CD1c-positive myeloid dendritic cell (primary cell): ENCODE results near the gene RFTN2.
"Not testable (repeated sequence)": the region's sequence is repeated elsewhere in the genome, so short reads cannot be mapped to it uniquely, and the experiment has no call there.

ENCODE experiments used
- DNase-seq: peaks from one replicate; pipeline ENCODE4 v3.0.0-alpha.2; 2016; ENCODE audit errors: extremely low spot score

Gene RFTN2

GRCh38 chr2:197675246-197675645, at the start of gene RFTN2:
Gene RFTN2 (minus strand): TSS chr2:197675587. CDS start chr2:197675458, 129 bp downstream.
- DNase-seq, result no peak

- DNase-seq, result no peak
Observed at GRCh38 chr2:197717863-197718262, 42.5 kb upstream of the RFTN2 start.

DNA sequence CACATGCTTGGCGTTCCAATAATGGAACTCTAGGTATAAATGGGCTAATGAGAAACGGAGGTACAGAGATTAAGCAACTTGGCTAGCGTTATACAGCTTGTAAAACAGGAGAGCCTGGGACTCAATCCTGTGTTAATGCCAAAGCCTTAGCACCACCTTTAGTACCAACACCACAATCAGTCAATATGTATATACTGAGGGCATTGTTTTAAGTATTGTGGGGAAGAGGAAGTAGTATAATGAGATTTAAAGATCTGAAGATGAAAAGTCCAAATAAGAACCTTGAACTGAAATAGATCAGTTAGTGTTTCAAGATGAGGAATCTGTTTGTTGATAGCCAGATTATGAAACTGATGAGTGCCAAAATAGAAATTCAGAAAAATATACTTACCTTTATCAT, 37.9 kb upstream of the RFTN2 start:
- no peak for DNase-seq

- no peak for DNase-seq
Observed at GRCh38 chr2:197711578-197711977, 36.2 kb upstream of the RFTN2 start.

DNA sequence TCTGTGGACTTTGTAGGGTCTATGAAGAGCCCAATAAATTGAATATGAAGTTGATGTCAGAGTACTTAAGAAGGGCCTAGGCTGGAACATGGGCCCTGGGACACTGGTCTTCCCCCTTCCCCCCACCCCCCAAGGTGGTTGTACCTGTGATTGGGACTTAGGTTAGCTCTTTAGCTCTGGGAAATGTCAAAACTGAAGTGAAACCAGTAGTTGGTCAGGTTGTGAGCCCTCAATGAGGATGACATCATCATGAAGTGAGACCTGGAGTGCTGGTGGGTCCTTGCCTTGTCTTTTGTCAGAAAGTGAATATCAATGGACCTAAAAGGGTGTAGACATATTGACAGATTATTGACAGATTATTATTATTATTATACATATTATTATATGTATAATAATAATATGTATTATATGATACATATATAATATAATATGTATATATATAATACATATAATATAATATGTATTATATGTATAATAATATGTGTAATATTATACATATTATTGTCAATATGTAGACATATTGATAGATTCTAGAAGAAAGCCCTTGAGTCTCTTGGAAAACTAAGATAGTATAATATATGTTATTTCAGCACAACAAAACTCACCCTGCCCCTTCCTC, 35.1 kb upstream of the RFTN2 start:
- DNase-seq, result no peak

- not testable (repeated sequence) for DNase-seq
Observed at GRCh38 chr2:197709140-197709539, 33.8 kb upstream of the RFTN2 start.

GRCh38 chr2:197708331-197708730, 32.9 kb upstream of the RFTN2 start:
- no peak for DNase-seq

GRCh38 chr2:197707316-197708213, 32.2 kb upstream of the RFTN2 start:
- peak; percentile 62 for DNase-seq

DNA sequence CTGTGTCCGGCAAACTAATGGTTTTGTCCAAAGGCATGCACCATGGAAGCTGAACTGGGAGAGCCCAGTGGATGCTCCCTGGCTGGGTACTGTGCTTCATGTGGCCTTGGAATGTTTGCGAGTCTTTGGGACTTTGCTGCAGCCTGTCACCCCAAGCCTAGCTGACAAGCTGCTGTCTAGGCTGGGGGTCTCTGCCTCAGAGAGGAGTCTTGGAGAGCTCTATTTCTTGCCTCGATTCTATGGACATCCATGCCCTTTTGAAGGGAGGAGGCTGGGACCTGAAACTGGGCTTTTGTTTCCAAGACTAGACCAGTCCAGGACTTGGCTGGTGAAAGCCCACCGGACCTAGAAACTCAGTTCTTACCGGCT, 31.4 kb upstream of the RFTN2 start:
- no peak for DNase-seq

DNA sequence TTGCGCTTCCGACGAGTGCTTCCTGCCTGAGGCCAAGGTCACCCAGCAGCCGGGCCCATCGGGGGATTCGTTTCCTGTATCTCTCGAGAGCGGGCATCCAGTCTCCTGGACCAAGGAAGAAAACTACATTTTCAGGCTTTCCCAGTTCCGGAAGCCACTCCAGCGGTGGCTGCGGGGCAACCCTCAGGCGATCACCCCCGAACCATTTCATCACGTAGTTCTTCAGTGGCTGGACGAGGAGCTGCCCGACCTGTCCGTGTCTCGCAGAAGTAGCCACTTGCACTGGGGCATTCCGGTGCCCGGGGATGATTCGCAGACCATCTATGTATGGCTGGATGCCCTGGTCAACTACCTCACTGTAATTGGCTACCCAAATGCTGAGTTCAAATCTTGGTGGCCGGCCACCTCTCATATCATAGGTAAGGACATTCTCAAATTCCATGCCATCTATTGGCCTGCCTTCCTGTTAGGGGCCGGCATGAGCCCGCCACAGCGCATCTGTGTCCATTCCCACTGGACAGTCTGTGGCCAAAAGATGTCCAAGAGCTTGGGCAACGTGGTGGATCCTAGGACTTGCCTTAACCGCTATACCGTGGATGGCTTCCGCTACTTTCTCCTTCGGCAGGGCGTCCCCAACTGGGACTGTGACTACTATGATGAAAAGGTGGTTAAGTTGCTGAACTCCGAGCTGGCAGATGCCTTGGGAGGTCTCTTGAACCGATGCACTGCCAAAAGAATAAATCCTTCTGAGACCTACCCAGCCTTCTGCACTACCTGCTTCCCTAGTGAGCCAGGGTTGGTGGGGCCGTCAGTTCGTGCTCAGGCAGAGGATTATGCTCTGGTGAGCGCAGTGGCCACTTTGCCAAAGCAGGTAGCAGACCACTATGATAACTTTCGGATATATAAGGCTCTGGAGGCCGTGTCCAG, 30.8 kb upstream of the RFTN2 start:
- peak; percentile 41 for DNase-seq

GRCh38 chr2:197705121-197705911, 29.9 kb upstream of the RFTN2 start, which contains the start of gene MARS2:
Gene MARS2 (plus strand): TSS chr2:197705369. CDS start chr2:197705406, 37 bp downstream.
- DNase-seq, result peak; percentile 97

GRCh38 chr2:197704434-197705120, 29.2 kb upstream of the RFTN2 start:
- DNase-seq, result no peak

DNA sequence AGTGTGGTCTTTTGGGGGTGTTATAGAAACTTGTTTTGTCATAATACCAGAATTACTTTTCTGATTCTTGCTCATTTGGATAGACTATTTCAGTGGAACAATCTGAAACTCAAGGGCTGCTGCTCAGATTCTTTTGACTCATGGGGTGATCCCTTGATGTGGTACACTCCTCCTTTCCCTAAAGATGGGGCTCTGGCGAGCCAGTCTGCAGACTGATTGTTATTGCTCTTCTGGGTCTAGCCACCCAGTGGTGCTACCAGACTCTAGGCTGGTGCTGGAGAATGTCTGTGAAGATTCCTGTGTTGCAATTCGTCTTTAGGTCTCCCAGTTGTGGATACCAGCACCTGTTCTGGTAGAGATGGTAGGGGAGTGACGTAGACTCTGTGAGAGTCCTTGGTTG, 25.6 kb upstream of the RFTN2 start:
- no peak for DNase-seq

DNA sequence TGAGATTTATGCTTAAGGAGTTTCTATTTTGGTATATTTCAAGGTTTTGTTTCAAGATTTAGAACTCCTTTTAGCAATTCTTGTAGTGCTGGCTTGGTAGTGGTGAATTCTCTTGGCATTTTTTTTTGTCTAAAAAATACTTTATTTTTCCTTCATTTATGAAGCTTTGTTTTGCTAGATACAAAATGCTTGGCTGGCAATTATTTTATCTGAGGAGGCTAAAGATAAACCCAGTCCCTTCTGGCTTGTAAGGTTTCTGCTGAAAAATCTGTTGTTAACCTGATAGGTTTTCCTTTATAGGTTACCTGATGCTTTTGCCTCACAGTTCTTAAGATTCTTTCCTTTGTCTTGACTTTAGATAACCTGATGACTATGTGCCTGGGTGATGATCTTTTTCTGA, 24.3 kb upstream of the RFTN2 start:
- not testable (repeated sequence) for DNase-seq

DNA sequence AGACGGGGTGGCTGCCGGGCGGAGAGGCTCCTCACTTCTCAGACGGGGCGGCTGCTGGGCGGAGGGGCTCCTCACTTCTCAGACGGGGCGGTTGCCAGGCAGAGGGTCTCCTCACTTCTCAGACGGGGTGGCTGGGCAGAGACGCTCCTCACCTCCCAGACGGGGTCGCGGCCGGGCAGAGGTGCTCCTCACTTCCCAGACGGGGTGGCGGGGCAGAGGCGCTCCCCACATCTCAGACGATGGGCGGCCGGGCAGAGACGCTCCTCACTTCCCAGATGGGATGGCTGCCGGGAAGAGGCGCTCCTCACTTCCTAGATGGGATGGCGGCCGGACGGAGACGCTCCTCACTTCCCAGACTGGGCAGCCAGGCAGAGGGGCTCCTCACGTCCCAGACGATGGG, 21.2 kb upstream of the RFTN2 start:
- DNase-seq, result not testable (repeated sequence)

GRCh38 chr2:197695971-197696370, 20.6 kb upstream of the RFTN2 start:
- not testable (repeated sequence) for DNase-seq

- not testable (repeated sequence) for DNase-seq
Observed at GRCh38 chr2:197695206-197695605, 19.8 kb upstream of the RFTN2 start.

DNA sequence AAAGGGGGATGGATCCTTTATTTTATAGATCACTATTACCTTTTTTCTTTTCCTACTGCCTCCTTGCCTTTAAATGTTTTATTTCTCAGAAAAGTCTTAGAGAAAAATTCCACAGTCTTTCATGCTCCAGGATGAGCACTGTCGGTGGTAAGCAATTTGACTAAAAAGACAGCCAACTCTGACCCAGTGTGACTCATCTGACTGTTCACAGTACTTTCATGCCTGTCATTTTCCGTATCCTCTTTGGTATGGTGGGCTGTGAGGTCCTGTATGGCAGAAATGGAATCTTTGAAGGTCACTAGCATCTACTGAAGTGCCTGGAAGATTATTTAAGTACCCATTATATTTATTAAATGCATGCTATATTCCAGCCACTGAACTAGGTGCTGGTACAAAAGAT, 2.1 kb upstream of the RFTN2 start:
- no peak for DNase-seq

- no peak for DNase-seq
Observed at GRCh38 chr2:197677056-197677455, 1.7 kb upstream of the RFTN2 start.

DNA sequence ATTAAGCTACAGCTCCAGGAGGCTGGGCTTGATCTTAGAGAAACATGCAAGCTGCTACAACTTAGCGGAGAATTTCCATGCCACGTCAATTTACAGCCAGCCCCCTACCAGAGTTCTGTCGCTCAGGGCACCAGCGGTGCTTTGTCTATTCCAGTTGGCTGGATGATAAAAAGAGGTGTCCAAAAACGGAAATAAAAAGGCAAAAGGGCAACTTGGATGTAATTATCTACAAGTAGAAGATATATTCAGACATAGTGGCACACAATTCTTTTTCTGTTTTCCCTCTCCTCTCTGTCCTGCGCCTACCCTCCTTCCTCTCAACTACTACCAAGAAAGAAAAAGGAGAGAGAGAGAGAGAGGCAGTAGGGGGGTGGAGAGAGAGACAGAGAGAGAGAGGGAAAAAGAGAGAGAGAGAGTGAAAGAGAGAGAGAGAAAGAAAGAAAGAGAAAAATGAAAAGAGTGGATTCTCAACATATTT, 363 bp upstream of the RFTN2 start:
- no peak for DNase-seq
